NCI-H2227 (cell line): Measurements from ENCODE around the gene CTRL.
A peak's percentile ranks its signal among the peaks of the same experiment; 100 is the strongest.
"Not testable (repeated sequence)": the region's sequence is repeated elsewhere in the genome, so short reads cannot be mapped to it uniquely, and the experiment has no call there.

Experiments used
- DNase-seq: peaks from one replicate; lab custom pipeline; 2025; ENCODE audit not compliant: unreplicated experiment; lab: John Stamatoyannopoulos, UW

Gene CTRL

DNA sequence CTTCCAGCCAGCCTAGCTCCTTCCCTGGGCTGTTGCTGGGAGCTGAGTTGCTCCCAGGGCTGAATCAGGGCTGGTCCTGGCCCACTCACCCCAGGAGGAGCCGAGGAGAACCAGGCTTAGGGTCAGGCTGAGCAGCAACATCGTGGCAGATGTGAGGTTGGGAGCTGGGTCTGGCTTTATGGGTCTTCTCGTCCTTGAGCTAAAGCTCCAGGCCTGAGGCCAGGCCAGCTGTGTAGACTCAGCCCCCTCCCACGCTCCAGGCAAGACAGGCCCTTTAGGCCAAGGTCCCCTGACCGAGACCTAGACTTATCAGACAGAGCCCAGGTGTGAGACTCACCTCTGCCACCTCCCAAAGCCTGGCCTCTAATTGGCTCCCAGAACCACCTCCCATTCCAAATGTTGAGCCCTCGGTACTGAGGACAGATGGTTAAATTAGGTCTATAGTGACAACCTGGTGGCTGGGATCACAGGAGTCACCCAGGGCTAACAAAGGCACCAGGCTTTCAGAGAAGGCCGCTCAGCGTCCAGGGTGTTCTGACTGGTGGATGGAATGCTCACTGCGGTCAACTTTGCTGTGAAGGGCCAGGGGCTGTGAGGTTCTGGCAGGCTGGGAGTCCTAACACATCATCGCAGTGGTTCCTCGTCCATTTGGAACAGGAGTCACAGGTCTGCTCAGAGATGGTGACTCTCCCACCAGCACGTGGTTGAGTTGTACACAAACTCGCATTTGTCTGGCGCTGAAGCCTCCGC lies at the start of gene CTRL:
TSS of gene CTRL (minus strand) at position 151 of the 750 bp plus-strand sequence. CDS start at position 141, 10 bp downstream.
- DNase-seq: no peak

DNA sequence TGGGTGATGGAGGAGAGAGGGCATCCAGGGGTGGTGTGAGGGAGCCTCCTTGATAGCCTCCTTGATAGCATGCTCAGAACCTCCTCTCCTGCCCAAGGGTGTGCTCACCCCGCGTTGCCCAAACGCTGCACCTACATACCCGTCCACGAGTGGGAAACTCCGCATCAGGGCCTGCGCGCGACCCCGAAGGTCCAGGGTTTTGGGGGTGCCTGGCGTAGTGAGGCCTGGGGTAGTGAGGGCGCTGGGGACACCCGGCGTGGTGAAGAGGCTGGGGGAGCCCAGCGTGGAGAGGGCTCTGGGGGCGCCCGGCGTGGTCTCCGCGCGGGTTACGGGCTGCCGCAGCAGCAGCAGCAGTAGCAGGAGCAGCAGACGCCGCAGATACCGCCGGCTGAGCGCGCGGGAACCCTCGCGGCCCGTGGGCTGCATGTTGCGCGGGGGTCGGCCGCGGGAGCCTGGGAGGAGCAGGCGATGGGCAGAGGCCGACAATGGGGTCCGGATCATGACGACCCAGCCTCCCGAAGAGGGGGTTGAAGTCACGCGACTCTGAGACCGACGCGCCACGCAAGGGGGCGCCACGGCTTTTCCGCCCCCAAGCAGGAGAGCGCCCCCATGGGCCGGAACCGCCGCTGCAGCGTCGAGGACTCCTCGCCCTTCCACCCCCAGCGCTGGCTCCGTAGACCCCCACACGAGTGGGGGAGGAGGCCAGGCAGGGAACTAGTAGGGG lies 48.5 kb upstream of the CTRL start, which contains the start of gene DPEP3:
TSS of gene DPEP3 (minus strand) at position 545 of the 724 bp plus-strand sequence. CDS start at position 426, 119 bp downstream.
- DNase-seq: no peak

DNA sequence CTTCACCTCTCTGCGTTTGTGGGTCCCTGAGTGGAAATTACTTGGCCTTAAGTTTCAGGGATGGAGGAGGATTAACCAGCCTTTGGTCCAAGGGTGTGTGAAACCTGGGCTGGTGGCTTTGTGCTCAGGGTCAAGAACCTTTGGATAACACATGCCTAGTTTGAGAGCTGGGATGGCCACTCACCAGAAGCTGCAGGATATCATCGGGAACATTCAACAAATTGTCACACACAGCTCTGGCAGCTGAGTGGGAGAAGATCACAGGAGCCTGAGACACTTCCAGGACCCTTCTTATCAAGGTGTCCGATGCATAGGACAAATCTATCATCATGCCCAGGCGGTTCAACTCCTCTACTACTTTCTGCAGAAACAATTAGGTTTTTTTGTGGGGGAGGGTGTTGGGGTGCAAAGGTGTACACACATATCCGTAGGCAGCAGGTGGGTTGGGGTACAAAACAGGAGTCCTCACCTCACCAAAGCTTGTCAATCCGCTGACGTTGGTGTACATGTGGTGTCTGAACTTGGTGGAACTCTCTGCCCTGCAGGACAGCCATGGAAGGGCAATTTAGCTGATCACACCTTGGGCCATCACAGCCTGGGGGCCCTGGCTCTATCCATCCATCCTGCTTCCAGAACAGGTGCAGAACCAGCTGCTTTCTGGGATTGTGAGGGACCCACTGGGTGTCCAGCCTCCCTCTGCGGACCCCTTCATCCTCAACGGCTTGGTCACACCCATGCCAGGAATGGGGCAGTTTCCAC lies 46.0 kb upstream of the CTRL start:
- no peak for DNase-seq

DNA sequence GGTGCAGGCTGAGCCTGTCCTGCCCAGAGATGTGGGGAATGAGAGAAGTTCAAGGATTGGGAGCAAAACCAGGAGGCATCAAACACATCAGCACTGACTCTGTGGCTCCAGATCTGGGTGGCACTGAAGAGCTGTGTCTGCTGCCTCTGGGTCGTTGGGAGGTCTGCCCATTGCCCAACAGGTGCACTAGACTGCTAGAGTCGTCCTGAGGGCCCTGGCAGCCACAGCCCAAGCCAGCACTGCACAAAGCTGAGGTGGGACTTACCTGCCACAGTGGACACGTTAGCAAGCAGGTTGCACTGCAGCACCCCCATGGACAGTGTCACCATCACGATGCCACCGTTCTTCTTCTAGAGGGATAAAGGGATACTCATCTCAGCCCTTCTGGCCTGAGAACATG lies 45.3 kb upstream of the CTRL start:
- DNase-seq: no peak

DNA sequence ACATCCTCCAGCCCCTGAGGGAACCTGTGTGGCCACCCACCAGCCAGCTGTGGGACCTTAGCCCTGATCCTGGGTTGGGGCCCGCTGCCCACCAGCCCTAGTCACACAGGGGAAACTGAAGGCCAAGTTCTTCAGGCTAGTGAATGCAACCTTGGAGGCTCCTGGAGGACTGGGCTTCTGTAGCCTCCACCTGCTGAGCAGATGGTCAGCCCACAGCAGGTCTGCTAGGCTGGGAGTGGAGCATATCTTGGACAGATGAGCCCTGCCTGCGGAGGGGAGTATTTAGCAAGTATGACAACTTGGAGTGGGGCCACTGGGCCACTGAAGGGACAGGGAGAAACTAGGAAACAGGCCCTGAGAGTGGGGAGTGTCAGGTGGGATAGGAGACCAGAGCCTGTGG lies 44.5 kb upstream of the CTRL start:
- no peak for DNase-seq

DNA sequence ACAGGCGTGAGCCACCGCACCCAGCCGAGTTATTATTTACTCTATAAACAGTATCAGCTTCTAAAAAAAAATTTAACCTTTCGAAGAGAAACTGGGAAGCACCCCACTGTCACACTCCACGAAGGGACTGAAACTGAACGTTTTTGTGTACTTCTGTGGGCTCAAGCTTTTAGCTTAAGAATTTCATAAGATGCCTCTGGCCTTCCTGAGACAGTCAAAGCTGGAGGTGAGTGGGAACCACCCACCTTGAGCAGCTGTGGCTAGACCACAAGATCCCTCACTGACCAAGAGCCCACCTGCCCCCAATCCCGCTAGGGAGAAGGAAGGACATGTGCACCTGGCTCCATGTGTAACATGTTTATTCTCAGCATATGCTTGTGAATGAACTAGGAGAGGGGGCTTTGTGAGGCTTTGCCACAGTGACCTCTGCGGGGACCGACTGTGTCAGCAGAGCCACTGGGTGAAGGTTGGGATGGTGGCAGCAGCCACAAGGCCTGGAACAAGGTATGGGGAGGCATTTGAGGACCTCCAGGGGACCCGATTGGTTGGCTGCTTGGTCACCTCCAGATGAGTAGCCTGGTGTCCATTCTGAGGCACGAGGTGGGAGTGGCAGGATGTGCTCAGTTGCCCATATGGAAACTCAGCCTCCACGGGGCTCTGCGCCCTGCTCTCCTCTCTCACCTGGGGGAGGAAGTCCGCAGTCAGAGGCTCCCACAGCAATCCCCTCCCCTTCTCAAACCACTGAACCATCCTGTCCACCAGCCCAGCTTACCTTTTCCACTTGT lies 43.9 kb upstream of the CTRL start:
- DNase-seq: no peak

- not testable (repeated sequence) for DNase-seq
Observed at GRCh38 chr16:67972285-67972684, 40.6 kb upstream of the CTRL start.

DNA sequence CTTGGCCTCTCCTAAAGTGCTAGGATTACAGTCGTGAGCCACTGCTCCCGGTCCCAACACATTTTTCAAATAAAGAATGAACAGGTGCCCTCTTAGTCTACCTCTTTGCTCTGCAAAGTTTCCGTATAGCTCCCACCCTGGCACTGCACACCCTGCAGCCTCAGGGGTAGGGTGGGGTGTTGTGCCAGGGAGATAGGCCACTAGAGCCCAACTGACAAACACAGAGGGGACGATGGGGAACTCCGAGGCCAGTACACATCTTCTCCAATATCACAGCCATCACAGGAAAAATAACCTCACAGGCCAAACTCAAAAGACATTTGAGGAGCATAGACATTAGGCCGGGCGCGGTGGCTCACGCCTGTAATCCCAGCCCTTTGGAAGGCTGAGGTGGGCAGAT lies 39.4 kb upstream of the CTRL start:
- DNase-seq: no peak

DNA sequence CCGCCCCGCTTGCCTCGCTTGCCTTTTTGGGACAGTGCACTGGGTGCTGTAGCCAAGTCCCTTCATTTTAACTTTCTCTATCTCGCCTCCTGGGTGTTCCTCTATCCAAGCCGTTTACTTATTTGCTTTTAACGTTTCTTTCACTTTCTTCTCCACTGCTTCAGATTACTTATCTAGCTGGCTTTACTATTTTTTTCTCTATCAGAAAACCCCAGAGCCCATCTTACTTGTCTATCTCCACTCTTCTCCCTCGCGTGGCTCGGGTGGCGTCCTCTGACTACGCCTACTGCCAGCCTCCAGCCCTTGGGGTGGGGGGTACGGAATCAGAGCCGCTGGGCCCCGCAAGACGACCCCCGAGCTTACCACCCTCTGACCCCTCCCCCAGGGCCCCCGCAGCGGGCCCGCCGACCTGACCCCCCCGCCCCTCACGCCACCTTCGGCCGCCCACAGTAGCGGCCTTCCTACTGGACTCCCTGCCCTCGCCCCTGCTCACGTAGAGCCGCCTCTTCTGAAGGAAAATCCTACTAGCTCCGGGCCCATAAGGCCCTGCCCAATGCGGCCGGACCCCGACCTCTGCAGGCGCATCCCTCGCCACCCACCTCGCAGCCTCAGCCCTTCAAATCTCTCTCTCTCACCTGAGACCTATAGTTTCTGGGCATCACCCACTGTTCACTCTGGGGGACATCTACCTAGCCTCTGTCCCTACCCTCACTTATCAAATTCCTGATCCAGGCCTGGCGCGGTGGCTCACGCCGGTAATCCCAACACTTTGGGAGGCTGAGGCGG lies 37.8 kb upstream of the CTRL start:
- no peak for DNase-seq

- DNase-seq: peak; percentile 82
Observed at GRCh38 chr16:67968400-67969253, 37.0 kb upstream of the CTRL start, which contains the start of gene SLC12A4. TSS of gene SLC12A4 (minus strand) at chr16:67968637. CDS start at chr16:67968553, 84 bp downstream.

DNA sequence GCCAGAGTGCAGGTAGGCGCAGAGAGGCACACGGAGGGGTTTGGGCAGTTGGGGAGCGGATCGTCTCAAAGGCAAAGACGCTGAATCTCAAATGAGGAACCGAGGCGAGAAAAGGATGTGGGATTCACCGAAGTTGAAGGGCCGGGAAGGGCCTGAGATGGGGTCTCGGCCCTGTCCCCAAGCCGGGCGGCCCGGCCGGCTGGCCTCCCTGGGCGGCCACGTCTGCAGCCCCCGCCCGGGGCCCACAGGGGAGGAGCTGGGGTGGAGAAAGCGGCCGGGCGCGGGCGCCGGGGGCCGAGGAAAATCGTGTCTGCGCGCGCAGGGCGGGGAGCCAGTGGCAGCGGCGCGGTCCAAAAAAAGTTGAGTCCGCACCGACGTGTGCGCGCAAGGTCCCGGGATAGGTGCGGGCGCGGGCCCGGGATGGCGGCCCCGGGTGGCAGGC lies 36.3 kb upstream of the CTRL start:
- peak; percentile 20 for DNase-seq

DNA sequence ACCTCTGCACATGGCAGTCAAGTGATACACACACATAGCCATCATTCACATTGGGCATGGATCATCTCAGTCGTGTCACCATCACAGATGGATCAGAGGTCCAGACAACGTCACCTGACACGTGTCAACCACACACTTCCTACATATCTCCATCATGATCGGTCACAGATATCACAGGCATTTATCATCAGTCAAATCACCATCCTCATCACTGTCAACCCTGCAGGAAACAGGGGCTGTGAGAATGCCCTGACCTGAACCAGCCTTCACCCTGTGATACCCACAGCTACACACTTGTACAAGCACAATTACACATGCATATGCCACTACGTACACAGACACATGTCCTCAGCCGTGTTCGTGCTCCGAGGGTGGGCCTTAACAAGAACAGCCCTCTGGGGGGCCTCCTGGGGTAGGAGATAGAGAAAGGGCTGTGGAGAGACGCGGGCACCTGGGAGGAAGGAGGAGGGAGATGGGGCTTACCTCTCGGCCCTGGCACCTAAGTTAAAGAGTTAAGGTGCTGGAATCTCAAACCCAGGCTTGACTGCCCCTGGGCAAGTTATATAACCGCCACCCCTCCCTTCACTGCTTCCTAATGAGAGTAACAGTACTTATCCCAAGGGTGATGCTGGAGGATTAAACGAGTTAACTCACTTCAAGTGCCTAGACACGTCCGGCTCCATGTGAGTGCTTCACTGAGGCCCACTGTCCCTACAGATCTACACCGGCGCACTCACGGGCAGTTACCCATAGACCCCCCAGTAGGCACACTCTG lies 35.7 kb upstream of the CTRL start:
- DNase-seq: no peak

DNA sequence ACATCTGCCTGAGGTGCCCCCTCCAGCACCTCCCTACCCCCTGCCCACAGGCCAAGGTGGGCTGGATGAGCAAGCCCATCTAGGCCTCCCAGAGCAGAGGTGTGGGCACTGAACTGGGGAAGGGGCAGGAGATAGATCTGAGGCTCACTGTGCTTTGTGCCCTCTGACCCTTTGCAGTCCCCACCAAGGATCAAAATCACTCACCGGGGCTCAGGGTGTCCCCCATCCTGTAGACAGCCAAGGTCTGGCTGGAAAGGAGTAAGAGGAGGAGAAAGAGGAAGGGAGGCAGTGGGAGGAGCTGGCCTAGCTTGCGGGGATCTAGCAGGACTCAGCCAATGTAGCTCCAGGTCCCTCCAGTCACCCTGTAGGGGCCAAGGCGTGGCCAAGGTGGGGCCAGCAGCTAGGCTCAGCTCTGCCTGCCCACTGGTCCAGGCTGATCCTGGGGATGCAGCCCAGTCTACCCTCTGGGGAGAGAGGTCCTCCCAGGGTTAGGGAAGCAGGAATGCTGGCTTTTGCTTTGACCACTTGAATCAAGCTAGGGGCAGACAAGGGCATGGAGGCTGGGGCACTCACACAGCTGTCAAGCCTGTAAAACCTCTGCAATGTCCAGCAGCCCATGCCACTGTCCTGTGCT lies 35.0 kb upstream of the CTRL start:
- DNase-seq: no peak

GRCh38 chr16:67965668-67966548 lies 34.2 kb upstream of the CTRL start:
- DNase-seq: no peak

DNA sequence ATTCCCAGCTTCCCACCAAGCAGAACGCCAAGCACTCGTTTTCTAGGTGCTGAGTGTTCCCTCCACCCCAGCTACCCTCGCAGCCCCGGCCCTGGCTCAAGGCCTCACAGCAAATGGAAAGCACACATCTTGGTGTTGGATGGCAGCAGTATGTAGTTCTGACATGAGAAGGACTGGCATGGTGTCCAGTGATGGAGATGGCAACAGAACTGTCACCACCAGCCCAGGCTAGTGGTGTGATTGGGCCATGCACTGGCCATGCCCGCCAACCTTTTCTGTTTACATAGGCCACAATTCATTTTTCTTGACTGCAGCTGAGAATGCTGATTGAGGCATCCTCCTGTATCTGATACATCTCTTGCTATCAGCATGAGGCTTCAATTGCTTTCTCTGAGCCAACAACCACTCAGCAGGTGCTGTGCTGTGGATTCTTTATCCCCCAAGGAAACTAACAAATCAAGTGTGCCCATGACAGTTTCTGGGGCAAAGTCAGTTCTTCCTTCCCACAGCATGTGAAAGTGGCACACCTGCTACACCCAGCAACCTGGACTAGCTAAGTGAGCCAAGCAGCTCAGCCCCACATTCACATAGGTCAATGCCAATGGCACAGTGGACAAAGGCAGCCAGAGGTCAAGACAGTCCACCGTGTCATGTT lies 32.9 kb upstream of the CTRL start:
- DNase-seq: no peak

- no peak for DNase-seq
Observed at GRCh38 chr16:67963662-67964321, 32.1 kb upstream of the CTRL start.
